GM18499 (cell line): Measurements from ENCODE around the gene KCNQ4.

Experiments
- ATAC-seq: cut with Tn5 transposase; IDR thresholded peaks from one replicate; pipeline ENCODE4 v1.9.1; 2021; ENCODE audit warnings: moderate number of reproducible peaks; ENCODE audit not compliant: insufficient read depth, unreplicated experiment

Gene KCNQ4

DNA sequence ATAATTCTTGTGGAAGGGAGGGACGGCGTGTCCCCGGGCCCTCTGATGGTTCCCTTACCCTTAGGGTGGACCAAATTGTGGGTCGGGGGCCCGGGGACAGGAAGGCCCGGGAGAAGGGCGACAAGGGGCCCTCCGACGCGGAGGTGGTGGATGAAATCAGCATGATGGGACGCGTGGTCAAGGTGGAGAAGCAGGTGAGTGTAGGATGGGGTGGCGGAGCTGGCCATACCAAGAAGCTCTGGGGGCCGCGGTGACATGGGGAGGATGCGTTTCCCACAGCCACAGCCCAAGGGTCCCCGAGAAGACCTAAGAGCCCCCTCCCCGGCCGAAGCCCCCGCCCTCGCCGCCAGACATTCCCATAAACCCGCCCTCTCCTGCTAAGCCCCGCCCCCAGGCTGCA is 54.0 kb downstream of the KCNQ4 start:
- no peak for ATAC-seq

- ATAC-seq: no peak
Measured at GRCh38 chr1:40838045-40838979, 54.7 kb downstream of the KCNQ4 start.

DNA sequence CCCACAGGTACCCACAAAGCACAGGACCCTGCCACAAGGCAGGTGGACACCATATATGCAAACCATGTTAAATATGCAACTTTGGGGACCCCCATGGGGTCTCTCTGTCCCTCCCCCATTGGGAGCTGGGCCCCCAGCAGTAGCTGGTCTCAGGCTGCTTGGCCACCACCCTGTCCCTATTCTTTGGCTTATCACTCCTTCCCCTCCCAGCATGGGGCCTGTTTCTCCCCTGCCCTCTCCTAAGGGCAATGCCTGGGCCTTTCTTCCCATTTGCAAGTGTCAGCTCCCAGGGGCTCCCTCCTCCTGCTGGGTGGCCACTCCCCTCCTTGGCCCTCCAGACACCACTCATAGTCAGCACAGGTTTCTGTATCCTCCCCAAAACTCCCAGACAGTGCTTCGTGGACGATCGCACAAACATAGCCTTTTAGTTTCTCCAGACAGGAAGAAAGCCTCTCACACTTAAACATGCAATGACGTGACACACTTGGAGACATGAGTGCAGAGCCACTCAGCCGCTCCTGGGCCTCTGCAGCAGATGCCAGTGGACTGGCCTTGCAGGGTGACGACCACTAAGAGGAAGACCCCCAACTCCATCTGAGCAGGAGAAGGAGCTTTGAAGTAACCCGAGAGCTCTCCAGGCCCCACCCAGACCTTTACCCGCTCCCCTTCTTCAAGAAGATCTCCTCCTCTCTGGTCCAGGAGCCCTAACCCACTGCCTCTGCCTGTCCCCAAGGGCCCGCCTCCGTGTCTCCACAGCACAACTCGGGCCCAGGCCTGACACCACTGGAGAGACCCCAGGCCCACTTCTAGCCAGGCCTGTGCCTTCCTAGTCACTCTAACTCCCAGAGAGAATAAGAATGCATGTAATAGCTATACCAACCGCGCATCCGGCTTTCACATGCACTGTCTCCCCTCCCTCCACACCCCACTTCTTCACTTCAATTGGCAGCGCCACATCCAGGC is 55.7 kb downstream of the KCNQ4 start:
- ATAC-seq: no peak

- no peak for ATAC-seq
Measured at GRCh38 chr1:40839943-40840335, 56.4 kb downstream of the KCNQ4 start.

DNA sequence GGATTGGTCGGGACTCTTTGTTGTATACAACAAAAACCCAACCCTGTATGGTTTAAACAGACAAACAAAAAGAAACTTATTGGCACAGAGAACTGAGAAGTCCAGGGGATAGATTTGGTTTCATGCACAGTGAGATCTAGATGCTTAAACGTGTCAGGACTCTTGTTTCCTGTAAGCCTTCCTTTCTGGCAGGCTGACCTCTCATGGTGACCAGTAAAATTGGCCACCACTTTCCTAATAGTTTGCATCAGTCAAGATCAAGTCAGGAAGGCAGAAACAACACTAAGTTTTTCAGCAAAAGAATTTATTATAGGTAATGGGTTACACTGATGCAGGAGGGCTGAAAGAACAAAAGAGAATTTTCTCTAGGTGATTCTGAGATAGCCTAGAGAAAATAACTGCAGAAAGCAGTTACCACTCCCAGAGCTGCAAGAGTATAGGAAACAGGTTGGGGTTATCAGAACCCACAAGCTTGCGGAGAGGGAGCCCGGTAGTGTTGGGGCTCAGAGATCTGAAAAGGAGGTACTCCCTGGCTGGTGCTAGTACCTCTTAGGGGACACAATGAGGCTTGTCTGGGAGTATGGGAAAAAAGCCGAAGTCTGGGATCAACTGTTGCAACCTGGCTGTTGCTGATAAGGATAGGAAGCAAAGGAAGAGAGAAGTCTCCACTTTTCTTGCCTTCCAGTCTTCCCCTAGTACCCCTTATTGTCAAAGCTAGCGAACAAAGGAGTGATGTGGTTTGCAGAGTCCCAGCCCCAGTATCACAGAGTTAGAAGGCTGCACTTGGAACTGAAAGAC is 57.1 kb downstream of the KCNQ4 start:
- no peak for ATAC-seq

DNA sequence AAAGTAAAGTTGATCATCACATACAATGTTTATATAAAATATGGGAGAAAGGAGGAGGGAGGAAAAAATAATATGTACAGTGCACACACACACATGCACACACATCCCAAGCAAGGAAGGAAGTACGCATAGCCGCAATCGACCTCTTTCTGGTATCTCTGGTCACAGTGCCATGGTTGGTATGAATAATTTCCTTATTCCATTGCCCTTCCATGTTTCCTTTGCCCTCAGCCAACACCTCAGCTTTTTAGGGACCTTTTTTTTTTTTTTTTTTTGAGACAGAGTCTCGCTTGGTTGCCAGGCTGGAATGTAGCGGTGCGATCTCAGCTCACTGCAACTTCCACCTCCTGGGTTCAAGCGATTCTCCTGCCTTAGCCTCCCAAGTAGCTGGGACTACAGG is 58.0 kb downstream of the KCNQ4 start:
- no peak for ATAC-seq

GRCh38 chr1:40842207-40842606 is 58.6 kb downstream of the KCNQ4 start:
- no peak for ATAC-seq

DNA sequence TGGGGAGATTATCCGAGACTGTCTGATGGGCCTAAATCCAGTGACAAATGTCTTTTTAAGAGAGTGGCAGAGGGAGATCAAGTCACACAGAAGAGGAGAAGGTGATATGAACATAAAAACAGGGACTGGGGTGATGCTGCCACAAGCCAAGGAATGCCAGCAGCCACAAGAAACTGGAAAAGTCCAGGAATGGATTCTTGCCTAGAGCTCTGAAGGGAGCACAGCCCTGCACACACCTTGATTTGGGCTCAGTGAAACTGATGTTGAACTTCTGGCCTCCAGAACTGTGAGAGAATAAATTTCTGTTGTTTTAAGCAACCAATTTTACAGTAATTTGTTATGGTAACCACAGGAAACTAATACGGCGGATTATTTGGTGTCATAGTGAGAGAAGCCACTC is 59.1 kb downstream of the KCNQ4 start:
- ATAC-seq: no peak

DNA sequence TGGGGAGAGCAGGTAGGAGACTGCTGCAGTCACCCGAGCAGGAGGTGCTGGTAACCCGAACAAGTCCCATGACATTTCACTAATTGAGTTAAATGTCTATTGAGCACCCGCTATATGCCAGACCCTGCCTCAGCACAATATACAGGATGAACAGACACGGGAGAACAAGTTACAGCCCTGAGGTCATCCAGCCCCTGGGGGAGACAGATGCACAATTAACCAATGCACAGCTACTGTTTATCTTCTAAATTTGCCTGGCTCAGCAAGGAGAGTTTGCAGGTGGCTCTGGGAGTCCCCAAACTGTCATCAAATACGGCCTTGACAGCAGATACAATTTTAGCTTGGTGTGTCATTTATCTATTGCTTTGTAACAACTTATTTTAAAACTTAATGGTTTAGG is 60.5 kb downstream of the KCNQ4 start:
- ATAC-seq: no peak

- ATAC-seq: no peak
Measured at GRCh38 chr1:40844887-40845878, 61.6 kb downstream of the KCNQ4 start.

DNA sequence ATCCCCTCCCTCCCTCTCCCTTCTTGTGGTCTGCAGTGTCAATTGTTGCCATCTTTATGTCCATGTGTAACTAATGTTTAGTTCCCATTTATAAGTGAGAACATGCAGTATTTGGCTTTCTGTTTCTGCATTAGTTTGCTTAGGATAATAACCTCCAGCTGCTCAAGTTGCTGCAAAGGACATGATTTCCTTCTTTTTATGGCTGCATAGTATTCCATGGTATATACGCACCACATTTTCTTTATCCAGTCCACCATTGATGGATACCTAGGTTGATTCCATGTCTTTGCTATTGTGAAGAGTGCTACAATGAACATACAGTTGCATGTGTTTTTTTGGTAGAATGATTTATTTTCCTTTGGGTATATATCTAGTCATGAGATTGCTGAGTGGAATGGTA is 62.3 kb downstream of the KCNQ4 start:
- ATAC-seq: no peak

- no peak for ATAC-seq
Measured at GRCh38 chr1:40847023-40847745, 63.6 kb downstream of the KCNQ4 start.

- no peak for ATAC-seq
Measured at GRCh38 chr1:40848530-40849189, 65.1 kb downstream of the KCNQ4 start.

DNA sequence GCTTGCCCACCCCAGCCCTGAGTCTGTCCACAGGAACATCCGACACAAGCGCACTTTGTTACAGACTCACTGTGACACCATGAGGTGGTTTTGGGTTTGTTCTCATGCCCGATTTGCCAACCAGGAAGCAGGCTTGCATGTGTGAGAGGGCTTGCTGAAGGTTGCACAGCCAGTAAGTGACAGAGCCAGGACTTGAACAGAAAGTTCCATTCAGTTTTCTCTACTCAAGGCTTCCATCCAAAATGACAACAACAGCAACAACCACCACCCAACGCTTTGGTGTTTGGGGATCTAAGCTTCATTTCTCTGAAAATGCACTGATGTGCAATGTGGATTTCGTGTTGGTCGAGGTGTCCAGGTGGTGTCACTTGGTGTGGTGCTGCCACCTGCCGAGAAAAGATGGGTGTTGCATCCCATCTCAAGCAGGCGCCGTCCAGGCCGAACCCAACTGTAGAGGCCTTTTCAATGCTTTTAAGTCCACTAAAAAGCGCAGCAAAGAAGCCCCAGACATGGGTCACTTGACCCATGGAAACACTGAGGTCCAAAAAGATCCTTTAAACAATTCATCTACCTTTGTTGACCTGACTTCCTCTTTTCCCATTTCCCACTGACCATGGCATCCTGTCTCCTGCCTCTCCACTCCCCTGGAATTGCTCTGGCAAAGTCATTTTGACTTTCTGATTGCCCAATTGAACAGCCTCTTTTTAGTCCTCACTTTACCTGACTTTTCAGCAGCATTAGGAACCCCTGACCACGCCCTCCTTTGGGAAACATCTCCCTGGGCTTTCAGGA is 66.4 kb downstream of the KCNQ4 start:
- ATAC-seq: no peak

- ATAC-seq: no peak
Measured at GRCh38 chr1:40851643-40852042, 68.1 kb downstream of the KCNQ4 start.

DNA sequence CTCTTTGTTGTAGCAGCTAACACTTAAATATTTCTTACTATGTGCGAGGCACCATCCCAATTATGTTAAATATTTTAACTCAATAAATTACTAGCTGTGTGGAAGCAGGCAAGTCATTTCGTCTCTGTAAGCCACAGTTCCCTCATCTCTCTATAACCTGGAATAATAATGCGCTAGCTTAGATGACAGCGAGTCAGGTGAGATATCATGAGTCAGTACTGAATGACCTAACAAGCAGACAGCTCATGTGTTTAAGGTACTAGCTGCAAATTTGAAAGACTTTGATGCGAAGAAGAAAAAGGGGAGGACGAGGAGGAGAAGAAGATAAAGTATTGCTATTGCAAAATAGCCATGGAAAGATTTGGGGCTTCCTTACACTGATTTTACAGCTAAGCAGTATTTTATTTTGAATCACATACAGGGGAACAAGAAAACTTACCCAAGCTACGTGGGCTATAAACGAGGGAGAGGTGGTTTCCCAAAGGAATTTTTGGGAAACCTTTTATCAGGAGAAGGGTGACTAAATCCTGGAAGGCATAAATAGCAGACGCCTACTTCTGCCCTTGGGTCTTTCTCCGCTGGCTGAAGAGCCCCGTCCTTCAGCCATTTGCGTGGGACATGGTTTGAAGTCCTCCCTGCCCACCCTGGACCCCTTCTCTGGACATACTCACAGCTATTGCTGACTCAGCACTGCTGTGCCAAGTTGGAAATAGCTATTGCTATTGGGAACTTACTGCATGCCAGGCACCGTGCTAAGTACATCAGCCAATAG is 69.7 kb downstream of the KCNQ4 start:
- ATAC-seq: no peak

DNA sequence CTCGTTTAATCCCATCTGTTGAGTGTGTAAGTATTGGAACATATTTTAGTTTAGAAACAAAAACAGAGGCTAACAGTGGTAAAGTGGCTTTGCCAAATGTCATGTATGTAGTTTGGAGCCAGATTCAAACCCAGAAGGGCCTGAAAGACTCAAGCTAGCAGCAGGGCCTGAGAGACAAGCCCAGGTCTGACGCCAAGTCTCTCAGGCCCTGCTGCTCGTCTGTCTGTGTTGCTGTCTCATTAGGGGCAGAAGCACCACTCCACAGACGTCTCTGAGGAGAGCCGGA is 70.2 kb downstream of the KCNQ4 start:
- ATAC-seq: no peak
